Chondrocyte (in vitro differentiated cells): ENCODE data around the gene KLHL13. TPM values are rescaled to one million over a fixed set of nuclear protein-coding genes. Genes with fewer than 3 reads are reported as not detected.
"Not testable (repeated sequence)": the region's sequence is repeated elsewhere in the genome, so short reads cannot be mapped to it uniquely, and the experiment has no call there.

Experiments used
- DNase-seq: peaks from one replicate; pipeline ENCODE4 v3.0.0; 2021; ENCODE audit warnings: mixed read lengths, low spot score
- H3K27ac Mint-ChIP-seq: one replicate; pipeline ENCODE4 v1.8.0; 2021; ENCODE audit warnings: mild to moderate bottlenecking, moderate library complexity, mixed read lengths; ENCODE audit not compliant: unreplicated experiment
- H3K27me3 Mint-ChIP-seq: 2 replicates; pipeline ENCODE4 v1.8.0; 2021; ENCODE audit warnings: low read depth, mixed read lengths
- H3K36me3 Mint-ChIP-seq: 2 replicates; pipeline ENCODE4 v1.8.0; 2021; ENCODE audit warnings: low read depth, mixed read lengths
- H3K4me1 Mint-ChIP-seq: 2 replicates; pipeline ENCODE4 v1.8.0; 2021; ENCODE audit warnings: low read depth, mild to moderate bottlenecking, mixed read lengths
- H3K4me3 Mint-ChIP-seq: one replicate; pipeline ENCODE4 v1.8.0; 2021; ENCODE audit warnings: mild to moderate bottlenecking, moderate library complexity, mixed read lengths; ENCODE audit not compliant: unreplicated experiment
- H3K9me3 Mint-ChIP-seq: 2 replicates; pipeline ENCODE4 v1.8.0; 2021; ENCODE audit warnings: low read depth, mixed read lengths
- total RNA-seq: library from RNA; stranded (reverse); gene quantifications from 3 replicates; pipeline ENCODE4 v1.2.1, GENCODE V29; 2021
- TF ChIP-seq, protein P1 (sequence below): fragments of 200-600 bp; sonication (generic); IDR thresholded peaks from 2 replicates; pipeline ENCODE4 v1.5.0; 2021; ENCODE audit warnings: antibody characterized with exemption, mild to moderate bottlenecking, moderate library complexity

The KLHL13 gene
- total RNA-seq, 1 donor from 2014 or later = 0.45 TPM

DNA sequence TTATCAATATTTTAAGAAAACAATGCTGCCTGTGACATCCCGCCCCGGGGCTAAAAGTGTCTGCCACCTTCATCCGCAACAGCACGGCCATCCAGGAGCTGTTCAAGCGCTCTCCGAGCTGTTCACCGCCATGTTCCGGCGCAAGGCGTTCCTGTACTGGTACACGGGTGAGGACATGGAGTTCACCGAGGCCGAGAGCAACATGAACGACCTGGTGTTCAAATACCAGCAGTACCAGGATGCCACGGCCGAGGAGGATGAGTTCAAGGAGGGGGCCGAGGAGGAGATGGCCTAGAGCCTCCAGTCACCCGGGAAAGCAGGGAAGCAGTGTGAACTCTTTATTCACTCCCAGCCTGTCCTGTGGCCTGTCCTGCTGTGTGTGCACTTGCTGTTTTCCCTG is 12.1 kb upstream of the KLHL13 start:
- no peaks in the 10 kb centered on the region for H3K9me3 Mint-ChIP-seq
- H3K27ac Mint-ChIP-seq = no peak overlapping the region
- no peak for DNase-seq
- no peaks in the 10 kb centered on the region for H3K27me3 Mint-ChIP-seq
- TF ChIP-seq, protein P1, sequence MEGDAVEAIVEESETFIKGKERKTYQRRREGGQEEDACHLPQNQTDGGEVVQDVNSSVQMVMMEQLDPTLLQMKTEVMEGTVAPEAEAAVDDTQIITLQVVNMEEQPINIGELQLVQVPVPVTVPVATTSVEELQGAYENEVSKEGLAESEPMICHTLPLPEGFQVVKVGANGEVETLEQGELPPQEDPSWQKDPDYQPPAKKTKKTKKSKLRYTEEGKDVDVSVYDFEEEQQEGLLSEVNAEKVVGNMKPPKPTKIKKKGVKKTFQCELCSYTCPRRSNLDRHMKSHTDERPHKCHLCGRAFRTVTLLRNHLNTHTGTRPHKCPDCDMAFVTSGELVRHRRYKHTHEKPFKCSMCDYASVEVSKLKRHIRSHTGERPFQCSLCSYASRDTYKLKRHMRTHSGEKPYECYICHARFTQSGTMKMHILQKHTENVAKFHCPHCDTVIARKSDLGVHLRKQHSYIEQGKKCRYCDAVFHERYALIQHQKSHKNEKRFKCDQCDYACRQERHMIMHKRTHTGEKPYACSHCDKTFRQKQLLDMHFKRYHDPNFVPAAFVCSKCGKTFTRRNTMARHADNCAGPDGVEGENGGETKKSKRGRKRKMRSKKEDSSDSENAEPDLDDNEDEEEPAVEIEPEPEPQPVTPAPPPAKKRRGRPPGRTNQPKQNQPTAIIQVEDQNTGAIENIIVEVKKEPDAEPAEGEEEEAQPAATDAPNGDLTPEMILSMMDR = no peak
- peaks cover 6% of the 10 kb centered on the region for H3K4me1 Mint-ChIP-seq
- no peak overlapping the region for H3K4me3 Mint-ChIP-seq
- H3K36me3 Mint-ChIP-seq = no peaks in the 10 kb centered on the region

DNA sequence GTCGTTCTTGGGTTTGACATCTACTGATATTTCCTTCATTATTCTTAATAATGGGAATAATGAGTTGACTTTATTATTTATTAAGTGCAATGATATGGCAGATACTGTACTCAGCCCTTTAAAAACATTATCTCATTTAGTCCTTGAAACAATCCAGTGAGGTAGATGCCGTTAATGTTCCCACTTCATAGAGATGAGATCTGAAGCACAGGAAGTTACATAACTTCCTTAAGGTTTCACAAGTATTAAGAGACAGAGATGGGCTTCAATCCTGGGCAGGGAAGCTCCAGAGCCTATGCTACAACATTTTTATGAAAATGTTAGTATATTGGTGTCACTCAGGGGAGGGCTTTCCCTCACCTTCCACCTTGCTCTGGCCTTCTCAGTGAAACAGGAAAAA is 9.7 kb upstream of the KLHL13 start:
- TF ChIP-seq, protein P1 = no peak
- no peaks in the 10 kb centered on the region for H3K36me3 Mint-ChIP-seq
- H3K4me1 Mint-ChIP-seq = peaks cover 6% of the 10 kb centered on the region
- H3K4me3 Mint-ChIP-seq = no peak overlapping the region
- no peak for DNase-seq
- no peaks in the 10 kb centered on the region for H3K9me3 Mint-ChIP-seq
- no peak overlapping the region for H3K27ac Mint-ChIP-seq
- H3K27me3 Mint-ChIP-seq = no peaks in the 10 kb centered on the region

DNA sequence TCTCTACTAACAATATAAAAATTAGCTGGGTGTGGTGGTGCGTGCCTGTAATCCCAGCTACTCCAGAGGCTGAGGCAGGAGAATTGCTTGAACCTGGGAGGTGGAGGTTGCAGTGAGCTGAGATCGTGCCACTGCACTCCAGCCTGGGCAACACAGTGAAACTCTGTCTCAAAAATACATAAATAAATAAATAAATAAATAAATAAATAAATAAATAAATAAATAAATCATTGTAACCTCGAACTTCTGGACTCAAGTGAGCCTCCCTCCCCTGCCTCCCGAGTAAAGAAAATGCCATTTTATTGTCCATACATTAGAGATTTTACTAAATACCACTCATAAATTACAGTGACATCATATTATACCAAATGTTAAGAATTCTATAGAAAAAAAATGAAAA is 7.6 kb upstream of the KLHL13 start:
- not testable (repeated sequence) for H3K36me3 Mint-ChIP-seq, DNase-seq, H3K27me3 Mint-ChIP-seq, H3K4me3 Mint-ChIP-seq, H3K4me1 Mint-ChIP-seq, H3K27ac Mint-ChIP-seq, H3K9me3 Mint-ChIP-seq

DNA sequence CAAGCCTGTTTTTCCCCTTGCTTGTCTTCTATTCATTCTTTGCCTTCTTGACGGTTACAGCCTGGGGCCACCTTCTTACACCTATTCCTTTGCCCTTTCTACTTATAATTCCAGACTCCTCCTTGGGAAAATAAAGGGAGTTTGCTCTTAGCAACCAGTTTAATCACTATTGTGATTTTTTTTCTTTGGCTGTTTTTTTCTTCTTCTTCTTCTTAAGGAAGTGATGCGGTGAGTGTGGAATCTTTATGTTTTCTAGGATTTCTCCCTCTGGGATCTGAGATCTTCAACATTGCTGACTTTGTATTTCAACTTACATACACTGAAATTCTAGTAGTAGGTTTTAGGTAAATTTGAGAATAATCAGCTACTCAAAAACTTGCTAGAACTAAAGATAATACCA is 1.1 kb upstream of the KLHL13 start:
- Mint-ChIP-seq H3K36me3 (no peaks in the 10 kb centered on the region), H3K9me3 (no peaks in the 10 kb centered on the region), H3K4me1 (peaks cover 6% of the 10 kb centered on the region), H3K27ac (no peak overlapping the region), H3K4me3 (no peak overlapping the region), H3K27me3 (peaks cover 4% of the 10 kb centered on the region)
- DNase-seq = no peak
- TF ChIP-seq, protein P1 = no peak

DNA sequence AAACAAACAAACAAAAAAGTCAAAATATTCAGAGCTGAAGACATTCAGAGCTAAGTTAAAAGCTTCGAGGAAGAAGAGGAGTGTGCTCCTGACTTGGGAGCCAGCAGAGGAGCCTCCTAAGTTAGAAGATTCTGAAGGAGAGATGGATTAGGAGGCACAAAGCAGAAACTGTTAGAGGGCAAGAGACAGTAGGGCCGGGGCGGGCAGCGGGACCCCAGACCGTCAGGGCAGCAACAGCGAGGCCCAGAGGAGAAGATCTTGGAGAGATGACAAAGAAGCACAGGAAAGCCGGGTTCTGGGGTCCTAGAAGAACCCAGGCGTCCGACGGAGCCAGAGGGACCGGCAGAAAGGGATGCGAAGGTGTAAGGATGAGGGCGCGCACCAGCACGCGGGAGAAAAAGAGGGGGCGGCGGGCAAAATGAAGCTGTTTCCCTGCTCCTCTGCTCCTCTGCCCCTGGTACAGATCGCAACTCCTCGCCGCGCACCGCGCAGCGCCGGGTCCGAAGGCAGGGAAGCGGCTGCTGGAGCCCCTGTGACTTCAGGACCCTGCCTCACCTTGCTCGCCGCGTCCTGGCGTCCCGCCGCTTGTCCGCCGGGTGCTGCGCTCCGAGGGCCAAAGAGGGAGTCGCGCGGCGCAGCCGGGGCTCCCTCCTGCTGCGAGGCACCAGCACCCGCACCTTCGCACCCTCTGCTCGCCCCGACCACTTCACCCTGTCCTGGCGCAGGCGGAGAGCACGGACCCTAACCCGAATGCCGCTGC is 477 bp downstream of the KLHL13 start:
- no peak for DNase-seq

More for the DNA sequence above, 477 bp downstream of the KLHL13 start:
- Mint-ChIP-seq H3K27me3 (peaks cover 3% of the 10 kb centered on the region), H3K9me3 (no peaks in the 10 kb centered on the region), H3K4me3 (peak overlapping the region; percentile 69), H3K36me3 (no peaks in the 10 kb centered on the region), H3K4me1 (peaks cover 6% of the 10 kb centered on the region), H3K27ac (no peak overlapping the region)
- TF ChIP-seq, protein P1 = no peak
